Muscle layer of duodenum (tissue), 2 donors: ENCODE measurements around the gene RANGAP1.
"Not testable (repeated sequence)": the region's sequence is repeated elsewhere in the genome, so short reads cannot be mapped to it uniquely, and the experiment has no call there.

Experiments
- H3K27ac ChIP-seq: one replicate; pipeline ENCODE4 v1.7.0; 2013; ENCODE audit warnings: mild to moderate bottlenecking, low read length
- H3K27me3 ChIP-seq: one replicate; pipeline ENCODE4 v1.7.0; 2013; ENCODE audit warnings: low read depth, mild to moderate bottlenecking, control low read depth, low read length
- H3K36me3 ChIP-seq, 2 donors: one replicate each; pipeline ENCODE4 v1.7.0; 2013; ENCODE audit warnings: low read length in 2 of 2, control low read depth in 1 of 2, mild to moderate bottlenecking in 1 of 2; ENCODE audit not compliant: insufficient read depth in 2 of 2, control insufficient read depth in 1 of 2
- H3K4me1 ChIP-seq, 2 donors: one replicate each; pipeline ENCODE4 v1.7.0; 2013; ENCODE audit warnings: low read length in 2 of 2, mild to moderate bottlenecking in 2 of 2, control low read depth in 1 of 2, moderate library complexity in 1 of 2; ENCODE audit not compliant: insufficient read depth in 2 of 2, control insufficient read depth in 1 of 2
- H3K4me3 ChIP-seq, 2 donors: one replicate each; pipeline ENCODE4 v1.7.0; 2013; ENCODE audit warnings: low read length in 2 of 2, low read depth in 1 of 2, mild to moderate bottlenecking in 1 of 2
- H3K9me3 ChIP-seq, 2 donors: one replicate each; pipeline ENCODE4 v1.7.0; 2013; ENCODE audit warnings: low read length in 2 of 2, control low read depth in 1 of 2, mild to moderate bottlenecking in 1 of 2; ENCODE audit not compliant: control insufficient read depth in 1 of 2
- donor health status: healthy.

The RANGAP1 gene

DNA sequence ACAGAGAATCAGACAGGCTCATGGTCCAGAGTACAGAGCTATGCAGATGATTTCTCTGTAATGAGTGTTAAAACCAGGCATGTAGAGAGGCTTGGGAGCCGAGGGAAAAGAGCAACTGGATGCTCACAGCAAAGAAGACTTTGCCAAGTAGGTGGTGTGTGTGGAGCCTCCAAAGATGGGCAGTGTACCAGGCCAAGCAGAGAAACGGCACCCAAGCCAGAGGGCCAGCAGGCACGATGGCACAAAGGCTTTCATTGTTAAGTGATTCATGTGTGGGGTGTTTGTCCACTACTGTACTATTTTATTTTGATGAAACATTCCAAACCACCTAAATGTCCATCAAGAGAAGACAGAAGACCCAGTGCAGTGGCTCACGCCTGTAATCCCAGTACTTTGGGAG, 11.1 kb downstream of the RANGAP1 start:
- Histone ChIP-seq H3K4me3 (no peak overlapping the region), H3K36me3 (peaks cover 36 to 62% of the 10 kb centered on the region in 2 donors), H3K4me1 (no peaks in the 10 kb centered on the region), H3K27ac (no peak overlapping the region), H3K9me3 (no peaks in the 10 kb centered on the region), H3K27me3 (no peaks in the 10 kb centered on the region)

DNA sequence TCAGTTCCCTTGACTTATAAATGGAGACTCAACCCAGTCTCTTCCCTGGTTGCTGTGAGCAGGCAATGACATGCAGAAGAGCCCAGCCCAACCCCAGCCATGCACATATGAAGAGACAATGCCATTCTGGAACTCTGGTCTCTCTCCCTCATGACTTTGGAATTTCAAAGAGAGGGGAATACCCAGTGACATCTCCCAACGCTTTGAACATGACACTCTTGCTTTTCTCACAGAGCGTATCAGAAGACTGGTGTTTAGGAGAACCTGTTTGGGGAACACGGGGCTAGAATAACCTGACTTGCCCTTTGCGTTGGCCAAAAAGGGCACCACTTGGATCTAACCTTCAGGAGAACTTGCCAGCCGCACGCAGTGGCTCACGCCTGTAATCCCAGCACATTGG, 12.9 kb downstream of the RANGAP1 start:
- peaks cover 32 to 67% of the 10 kb centered on the region in 2 donors for H3K36me3 ChIP-seq
- H3K4me3 ChIP-seq, result no peak overlapping the region
- H3K27ac ChIP-seq, result no peak overlapping the region
- H3K4me1 ChIP-seq, result no peaks in the 10 kb centered on the region
- H3K27me3 ChIP-seq, result no peaks in the 10 kb centered on the region
- no peaks in the 10 kb centered on the region for H3K9me3 ChIP-seq

DNA sequence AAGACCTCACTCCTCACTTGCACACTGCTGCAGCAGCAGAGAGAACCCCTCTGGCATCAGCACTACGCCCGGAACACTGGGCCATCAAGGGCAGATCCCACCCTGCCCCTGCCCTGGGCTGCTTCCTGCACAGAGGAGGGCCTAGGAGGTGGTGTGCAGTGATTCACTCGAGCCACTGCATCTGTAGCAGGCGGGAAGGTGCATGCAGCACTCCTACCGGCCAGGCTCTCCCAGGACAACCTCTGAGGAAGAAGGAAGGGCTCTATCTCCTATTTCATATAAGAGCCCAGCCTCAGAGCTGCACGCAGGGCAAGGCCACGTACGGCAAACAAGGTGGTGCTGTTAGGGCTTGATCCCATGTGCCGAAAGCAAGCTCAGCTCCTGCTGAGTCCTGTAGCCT, 14.2 kb downstream of the RANGAP1 start:
- Histone ChIP-seq H3K4me1 (no peaks in the 10 kb centered on the region), H3K27ac (no peak overlapping the region), H3K4me3 (no peak overlapping the region), H3K27me3 (no peaks in the 10 kb centered on the region), H3K9me3 (no peaks in the 10 kb centered on the region), H3K36me3 (peaks cover 35 to 65% of the 10 kb centered on the region in 2 donors)

DNA sequence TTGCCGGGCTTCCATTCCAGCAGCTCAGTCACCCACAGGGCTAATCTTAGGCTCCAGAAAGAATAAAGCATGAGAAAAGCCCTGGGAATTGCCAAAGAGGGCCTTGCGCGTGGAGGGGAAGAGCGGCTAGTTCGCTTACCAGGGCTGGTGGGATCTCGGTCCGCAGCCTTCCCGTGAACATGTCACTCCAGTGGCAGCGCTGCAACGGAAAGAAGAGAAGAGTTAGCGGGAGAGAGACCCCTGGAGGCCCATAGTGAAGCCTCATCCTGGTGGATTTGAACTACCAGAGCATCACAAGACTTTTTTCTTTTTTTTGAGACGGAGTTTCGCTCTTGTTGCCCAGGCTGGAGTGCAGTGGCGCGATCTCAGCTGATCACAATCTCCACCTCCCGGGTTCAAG, 18.0 kb downstream of the RANGAP1 start:
- H3K27ac ChIP-seq, result no peak overlapping the region
- H3K9me3 ChIP-seq, result no peaks in the 10 kb centered on the region
- H3K4me3 ChIP-seq, result no peak overlapping the region
- H3K36me3 ChIP-seq, result peaks cover 46 to 72% of the 10 kb centered on the region in 2 donors
- no peaks in the 10 kb centered on the region for H3K27me3 ChIP-seq
- no peaks in the 10 kb centered on the region for H3K4me1 ChIP-seq

DNA sequence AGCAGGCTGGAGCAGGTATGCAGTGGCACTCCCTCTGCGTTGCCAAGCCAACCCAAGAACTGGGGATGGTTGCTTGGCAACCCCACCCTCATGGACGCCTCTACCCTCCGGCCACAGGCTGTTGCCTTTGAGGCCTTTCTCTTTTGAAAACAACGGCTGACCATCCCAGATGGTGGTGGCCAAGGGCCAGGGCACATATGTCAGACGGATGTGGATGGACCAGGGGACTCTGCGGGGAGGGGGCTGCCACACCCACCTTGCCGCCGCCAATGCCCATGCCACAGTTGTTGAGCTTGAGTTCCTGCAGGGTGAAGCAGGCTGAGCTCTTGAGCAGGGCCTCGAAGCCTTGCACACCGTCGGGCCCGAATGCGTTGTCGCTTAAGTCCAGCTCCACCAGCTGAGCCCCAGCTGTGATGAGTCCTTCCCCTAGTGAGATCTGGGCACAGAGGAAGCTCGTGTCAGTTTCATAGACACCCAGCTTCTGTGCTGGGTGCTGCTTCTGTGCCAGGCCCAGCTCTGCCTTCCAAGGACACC, 21.5 kb downstream of the RANGAP1 start:
- H3K36me3 ChIP-seq, result peaks cover 57 to 84% of the 10 kb centered on the region in 2 donors
- H3K9me3 ChIP-seq, result no peaks in the 10 kb centered on the region
- no peak overlapping the region for H3K27ac ChIP-seq
- no peak overlapping the region for H3K4me3 ChIP-seq
- H3K4me1 ChIP-seq, result no peaks in the 10 kb centered on the region
- no peaks in the 10 kb centered on the region for H3K27me3 ChIP-seq

DNA sequence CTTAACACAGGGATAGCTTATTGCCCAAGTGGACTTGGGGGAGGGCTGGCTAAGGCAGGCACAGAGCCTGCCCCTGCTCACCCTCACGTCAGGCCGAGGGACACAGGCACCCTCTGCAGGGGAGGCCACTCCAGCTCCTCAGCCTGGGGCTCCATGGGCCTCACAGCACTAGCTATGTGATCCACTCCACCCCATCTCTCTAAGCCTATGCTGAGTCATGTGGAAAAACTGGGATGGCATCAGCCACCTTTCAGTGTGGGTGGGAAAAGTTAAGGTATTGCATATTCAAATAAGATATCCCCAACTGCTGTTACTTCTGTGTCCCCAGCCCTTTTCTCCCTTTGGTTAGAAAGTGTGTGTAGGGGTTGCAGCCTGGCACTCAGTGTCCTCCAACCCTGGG, 22.3 kb downstream of the RANGAP1 start:
- H3K27ac ChIP-seq, result no peak overlapping the region

DNA sequence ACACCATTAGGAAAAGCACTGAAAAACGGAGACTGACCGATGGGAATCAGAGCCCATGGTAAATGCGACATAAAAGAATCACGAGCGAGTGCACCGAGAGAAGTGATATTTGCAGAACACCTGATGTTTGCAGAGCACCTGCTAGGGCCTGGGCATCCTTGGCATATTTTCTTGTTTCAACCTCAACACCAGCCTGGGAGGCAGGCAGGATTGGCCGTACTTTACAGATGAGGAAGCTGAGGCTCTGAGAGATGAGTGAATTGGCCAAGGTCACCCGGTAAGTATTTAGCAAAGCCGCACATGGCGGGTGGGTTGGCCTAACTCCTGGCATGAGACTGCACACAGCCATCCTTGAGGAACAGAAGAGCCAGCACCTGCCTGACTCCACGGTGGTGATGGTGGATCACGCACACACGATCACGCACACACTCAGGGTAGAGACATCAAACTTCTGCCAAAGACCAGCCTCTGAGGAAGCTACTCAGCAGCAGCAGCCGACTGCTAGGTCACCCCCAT, 23.7 kb downstream of the RANGAP1 start:
- H3K4me1 ChIP-seq, result no peaks in the 10 kb centered on the region
- no peak overlapping the region for H3K27ac ChIP-seq
- no peaks in the 10 kb centered on the region for H3K27me3 ChIP-seq
- no peak overlapping the region for H3K4me3 ChIP-seq
- peaks cover 57 to 85% of the 10 kb centered on the region in 2 donors for H3K36me3 ChIP-seq
- H3K9me3 ChIP-seq, result no peaks in the 10 kb centered on the region

More for the DNA sequence above, 22.3 kb downstream of the RANGAP1 start:
- Histone ChIP-seq H3K9me3 (no peaks in the 10 kb centered on the region), H3K4me3 (no peak overlapping the region), H3K36me3 (peaks cover 57 to 87% of the 10 kb centered on the region in 2 donors), H3K4me1 (no peaks in the 10 kb centered on the region), H3K27me3 (no peaks in the 10 kb centered on the region)

DNA sequence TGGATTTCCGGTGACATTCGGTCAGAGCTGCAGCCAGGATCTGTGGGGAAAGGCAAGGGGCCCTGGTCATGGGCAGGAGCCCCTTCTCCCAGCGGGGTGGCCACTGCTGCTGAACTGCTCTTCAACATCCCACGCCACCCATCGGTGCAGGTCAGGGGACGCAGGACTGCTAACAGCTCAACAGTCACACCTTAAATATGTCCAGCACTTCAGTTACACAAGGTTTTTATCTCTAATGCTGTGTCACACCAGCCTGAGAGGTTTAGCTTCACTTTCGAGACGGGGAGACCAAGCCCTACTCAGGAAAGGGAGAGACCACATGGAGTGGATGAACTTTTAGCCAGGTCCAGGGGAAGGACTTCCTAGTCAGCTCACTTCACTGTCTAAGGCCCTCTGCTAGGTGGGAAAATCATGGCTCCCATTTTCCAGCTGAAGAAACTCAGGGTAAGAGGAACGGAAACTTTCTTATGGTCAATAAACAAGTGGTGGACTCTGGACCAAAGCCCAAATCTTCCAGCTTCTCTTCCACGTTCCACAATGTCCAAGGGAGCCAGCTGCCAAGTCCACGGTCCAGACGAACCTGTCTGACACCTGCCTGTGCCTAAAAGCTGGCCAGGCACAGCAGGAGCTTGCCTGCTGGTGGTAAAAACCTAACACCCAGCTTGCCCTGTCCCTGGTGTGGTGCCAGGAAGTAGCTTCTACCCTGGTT, 24.3 kb downstream of the RANGAP1 start:
- Histone ChIP-seq H3K9me3 (no peaks in the 10 kb centered on the region), H3K4me1 (peaks cover 0 to under 1% of the 10 kb centered on the region in 2 donors), H3K27ac (no peak overlapping the region), H3K36me3 (peaks cover 62 to 84% of the 10 kb centered on the region in 2 donors), H3K4me3 (no peak overlapping the region), H3K27me3 (no peaks in the 10 kb centered on the region)

DNA sequence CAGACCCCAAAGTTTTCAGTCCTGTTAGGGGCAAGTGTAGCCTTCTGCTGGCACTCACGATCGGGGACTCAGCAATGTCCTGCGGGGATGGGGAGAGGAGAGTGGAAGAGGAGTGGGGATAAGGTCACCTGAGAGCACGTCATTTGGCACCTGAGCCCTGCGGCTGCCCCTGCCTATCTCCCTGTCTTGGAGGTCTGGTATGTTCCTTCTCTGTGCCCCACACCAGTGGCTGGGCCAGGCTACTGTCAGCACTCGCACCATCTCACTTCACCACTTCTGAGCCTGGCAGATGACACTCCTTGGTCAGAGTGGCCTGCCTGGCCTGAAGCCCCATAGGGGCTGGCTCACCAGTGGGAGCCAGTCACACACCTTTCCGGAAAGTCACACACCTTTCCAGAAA, 25.1 kb downstream of the RANGAP1 start:
- H3K4me3 ChIP-seq, result no peak overlapping the region
- H3K9me3 ChIP-seq, result no peaks in the 10 kb centered on the region
- H3K27ac ChIP-seq, result no peak overlapping the region
- H3K27me3 ChIP-seq, result no peaks in the 10 kb centered on the region
- peaks cover 0 to 4% of the 10 kb centered on the region in 2 donors for H3K4me1 ChIP-seq
- peaks cover 58 to 89% of the 10 kb centered on the region in 2 donors for H3K36me3 ChIP-seq

DNA sequence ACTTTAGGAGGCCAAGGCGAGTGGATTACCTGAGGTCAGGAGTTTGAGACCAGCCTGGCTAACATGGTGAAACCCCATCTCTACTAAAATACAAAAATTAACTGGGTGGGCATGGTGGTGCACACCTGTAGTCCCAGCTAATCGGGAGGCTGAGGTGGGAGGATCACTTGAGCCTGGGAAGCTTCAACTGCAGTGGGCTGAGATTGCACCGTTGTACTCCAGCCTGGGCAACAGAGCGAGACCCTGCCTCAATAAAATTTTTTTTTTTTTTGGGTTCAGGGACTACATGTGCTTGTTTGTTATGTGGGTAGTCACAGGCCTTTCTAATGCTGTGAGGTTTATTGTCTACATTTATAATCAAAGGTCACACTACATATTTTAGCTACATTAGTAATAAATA, 26.2 kb downstream of the RANGAP1 start:
- not testable (repeated sequence) for H3K27ac ChIP-seq, H3K27me3 ChIP-seq, H3K4me1 ChIP-seq, H3K4me3 ChIP-seq, H3K9me3 ChIP-seq
- H3K36me3 ChIP-seq, result peaks cover 55 to 88% of the 10 kb centered on the region in 2 donors

DNA sequence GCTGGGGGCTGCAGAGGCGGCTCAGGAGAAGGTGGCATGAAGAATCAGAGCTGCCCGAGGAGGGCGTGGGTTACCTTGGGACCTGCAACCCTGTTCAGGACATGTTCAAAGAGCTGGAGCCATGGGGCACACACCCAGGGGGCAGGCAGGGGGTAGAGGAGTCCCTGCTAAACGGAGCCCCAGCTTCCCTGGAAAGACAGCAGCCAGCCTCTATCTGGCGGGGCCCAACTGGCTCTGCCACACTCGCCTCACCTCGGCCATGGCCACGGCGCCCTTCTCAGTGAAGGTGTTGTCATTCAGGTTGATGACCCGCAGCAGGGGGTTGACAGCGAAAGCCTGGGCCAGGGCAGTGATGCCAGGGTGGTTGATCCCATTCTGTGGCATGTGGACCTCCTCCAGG, 28.3 kb downstream of the RANGAP1 start:
- no peak overlapping the region for H3K27ac ChIP-seq
- no peaks in the 10 kb centered on the region for H3K27me3 ChIP-seq
- H3K4me3 ChIP-seq, result no peak overlapping the region
- no peaks in the 10 kb centered on the region for H3K9me3 ChIP-seq
- peaks cover 0 to 4% of the 10 kb centered on the region in 2 donors for H3K4me1 ChIP-seq
- peaks cover 37 to 85% of the 10 kb centered on the region in 2 donors for H3K36me3 ChIP-seq
